Dermis blood vessel endothelial cell (primary cell): ENCODE measurements around the gene C13orf42. TPM values are rescaled to one million over a fixed set of nuclear protein-coding genes. Genes with fewer than 3 reads are reported as not detected.

ENCODE experiments used
- DNase-seq: peaks from one replicate; pipeline ENCODE4 v3.0.0; 2010
- total RNA-seq: library from RNA; depleted of rRNA; stranded (reverse); fragments of >200 nt; gene quantifications from 2 replicates; pipeline ENCODE4 v1.2.3, GENCODE V29; 2014

The C13orf42 gene
- not detected in 2 replicates for total RNA-seq

GRCh38 chr13:51111174-51111573 is at the start of gene C13orf42:
Gene C13orf42 (minus strand): TSS chr13:51111274. CDS start chr13:51111209, 65 bp downstream.
- DNase-seq = no peak

- DNase-seq = peak; percentile 13
These were observed 47.9 kb upstream of the C13orf42 start for GRCh38 chr13:51158880-51159518.

GRCh38 chr13:51158365-51158764 is 47.3 kb upstream of the C13orf42 start:
- no peak for DNase-seq

GRCh38 chr13:51156648-51157047 is 45.6 kb upstream of the C13orf42 start:
- DNase-seq = no peak

GRCh38 chr13:51155776-51156515 is 44.9 kb upstream of the C13orf42 start:
- no peak for DNase-seq

- DNase-seq = no peak
These were observed 44.1 kb upstream of the C13orf42 start for GRCh38 chr13:51155161-51155560.

- peak; percentile 90 for DNase-seq
These were observed 43.0 kb upstream of the C13orf42 start for GRCh38 chr13:51154029-51154555.

GRCh38 chr13:51153527-51153926 is 42.5 kb upstream of the C13orf42 start:
- no peak for DNase-seq

- DNase-seq = no peak
These were observed 41.6 kb upstream of the C13orf42 start for GRCh38 chr13:51152701-51153100.

- DNase-seq = no peak
These were observed 40.4 kb upstream of the C13orf42 start for GRCh38 chr13:51151463-51151862.

- DNase-seq = peak; percentile 85
These were observed 38.0 kb upstream of the C13orf42 start for GRCh38 chr13:51148952-51149573.

- DNase-seq = peak; percentile 71
These were observed 37.3 kb upstream of the C13orf42 start for GRCh38 chr13:51148223-51148951.

GRCh38 chr13:51147732-51148131 is 36.7 kb upstream of the C13orf42 start:
- DNase-seq = no peak

- DNase-seq = no peak
These were observed 35.6 kb upstream of the C13orf42 start for GRCh38 chr13:51146667-51147066.

GRCh38 chr13:51137250-51137649 is 26.2 kb upstream of the C13orf42 start:
- no peak for DNase-seq

- no peak for DNase-seq
These were observed 25.4 kb upstream of the C13orf42 start for GRCh38 chr13:51136276-51136980.

GRCh38 chr13:51134763-51135365 is 23.8 kb upstream of the C13orf42 start:
- no peak for DNase-seq

- no peak for DNase-seq
These were observed 19.3 kb upstream of the C13orf42 start for GRCh38 chr13:51130348-51130747.

GRCh38 chr13:51125495-51126226 is 14.6 kb upstream of the C13orf42 start:
- peak; percentile 83 for DNase-seq

- DNase-seq = no peak
These were observed 11.9 kb upstream of the C13orf42 start for GRCh38 chr13:51122868-51123566.
